ENCODE measurements around the gene PPID.
"Not testable (repeated sequence)": the region's sequence is repeated elsewhere in the genome, so short reads cannot be mapped to it uniquely, and the experiment has no call there.

The PPID gene

DNA sequence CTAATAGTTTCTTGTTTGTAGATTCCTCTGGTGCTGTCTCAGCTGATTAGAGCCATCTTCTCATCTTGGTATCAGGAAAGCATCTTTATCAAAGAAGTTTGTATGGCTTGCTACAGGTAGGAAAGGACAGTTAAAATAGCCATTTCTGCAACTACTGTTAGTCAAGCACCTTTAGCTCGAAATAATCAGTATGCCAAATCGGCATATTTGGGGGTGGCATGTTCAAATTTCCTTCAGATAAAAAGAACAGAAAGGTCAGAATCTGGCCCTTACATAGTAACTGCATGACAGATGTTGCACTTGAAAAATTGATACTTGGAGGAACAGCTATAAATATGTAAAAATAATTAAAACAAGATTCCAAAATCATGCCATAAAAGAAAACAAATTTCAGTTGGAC lies 56.3 kb downstream of the PPID start:
- DNase-seq (ENCODE audit: low read depth) = no peak

GRCh38 chr4:158664806-158665205 lies 58.4 kb downstream of the PPID start:
- DNase-seq (ENCODE audit: low read depth) = no peak

DNA sequence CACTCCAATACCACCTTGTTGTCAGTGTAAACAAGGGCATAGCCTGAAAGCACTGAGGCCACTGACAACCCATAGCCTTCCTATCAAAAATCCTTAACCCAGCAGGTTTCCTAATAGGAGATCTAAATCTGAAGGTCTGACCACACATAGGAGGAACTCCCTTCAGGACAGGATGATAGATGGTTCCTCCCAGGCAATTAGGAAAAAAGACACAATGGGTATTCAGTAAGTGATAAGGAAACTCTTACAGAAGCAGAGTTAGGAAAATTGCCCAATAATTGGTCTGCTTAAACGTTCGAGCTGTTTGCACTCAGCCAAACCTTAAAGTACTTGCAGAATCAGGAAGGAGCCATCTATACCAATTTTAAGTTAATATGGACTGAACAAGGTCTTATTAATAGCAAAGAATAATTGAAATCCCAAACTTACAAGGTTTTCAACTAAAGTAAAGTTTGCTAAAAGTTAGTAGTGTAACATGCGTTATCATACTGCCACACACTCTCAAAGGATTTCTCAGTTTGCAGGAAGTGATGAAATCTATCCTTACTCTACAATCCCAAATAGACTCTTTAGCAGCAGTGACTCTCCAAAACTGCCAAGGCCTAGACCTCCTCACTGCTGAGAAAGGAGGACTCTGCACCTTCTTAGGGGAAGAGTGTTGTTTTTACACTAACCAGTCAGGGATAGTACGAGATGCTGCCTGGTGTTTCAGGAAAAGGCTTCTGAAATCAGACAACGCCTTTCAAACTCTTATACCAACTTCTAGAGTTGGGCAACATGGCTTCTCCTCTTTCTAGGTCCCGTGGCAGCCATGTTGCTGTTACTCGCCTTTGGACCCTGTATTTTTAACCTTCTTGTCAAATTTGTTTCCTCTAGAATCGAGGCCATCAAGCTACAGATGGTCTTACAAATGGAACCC lies 59.2 kb downstream of the PPID start:
- DNase-seq (ENCODE audit: low read depth) = not testable (repeated sequence)

DNA sequence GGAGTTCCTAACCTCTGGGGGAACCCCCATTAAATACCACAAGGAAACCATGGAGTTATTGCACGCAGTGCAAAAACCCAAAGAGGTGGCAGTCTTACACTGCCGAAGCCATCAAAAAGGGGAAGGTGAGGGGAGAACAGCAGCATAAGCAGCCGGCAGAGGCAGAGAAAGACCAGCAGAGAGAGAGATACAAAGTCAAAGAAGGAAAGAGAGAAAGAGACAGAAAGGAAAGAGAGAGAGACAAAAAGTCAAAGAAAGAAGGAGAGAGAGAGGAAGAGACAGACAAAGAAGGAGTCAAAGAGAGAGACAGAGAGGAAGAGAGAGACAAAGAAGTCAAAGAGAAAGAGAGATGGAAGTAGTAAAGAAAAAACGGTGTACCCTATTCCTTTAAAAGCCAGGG lies 59.9 kb downstream of the PPID start:
- DNase-seq (ENCODE audit: low read depth) = not testable (repeated sequence)

Data from non-pigmented ciliary epithelial cell (primary cell).